ENCODE results near the gene PDE9A. TPM values are rescaled to one million over a fixed set of nuclear protein-coding genes. Genes with fewer than 3 reads are reported as not detected.

Gene PDE9A
- total RNA-seq, 1 experiment from 2014 or later: 31.9 TPM

DNA sequence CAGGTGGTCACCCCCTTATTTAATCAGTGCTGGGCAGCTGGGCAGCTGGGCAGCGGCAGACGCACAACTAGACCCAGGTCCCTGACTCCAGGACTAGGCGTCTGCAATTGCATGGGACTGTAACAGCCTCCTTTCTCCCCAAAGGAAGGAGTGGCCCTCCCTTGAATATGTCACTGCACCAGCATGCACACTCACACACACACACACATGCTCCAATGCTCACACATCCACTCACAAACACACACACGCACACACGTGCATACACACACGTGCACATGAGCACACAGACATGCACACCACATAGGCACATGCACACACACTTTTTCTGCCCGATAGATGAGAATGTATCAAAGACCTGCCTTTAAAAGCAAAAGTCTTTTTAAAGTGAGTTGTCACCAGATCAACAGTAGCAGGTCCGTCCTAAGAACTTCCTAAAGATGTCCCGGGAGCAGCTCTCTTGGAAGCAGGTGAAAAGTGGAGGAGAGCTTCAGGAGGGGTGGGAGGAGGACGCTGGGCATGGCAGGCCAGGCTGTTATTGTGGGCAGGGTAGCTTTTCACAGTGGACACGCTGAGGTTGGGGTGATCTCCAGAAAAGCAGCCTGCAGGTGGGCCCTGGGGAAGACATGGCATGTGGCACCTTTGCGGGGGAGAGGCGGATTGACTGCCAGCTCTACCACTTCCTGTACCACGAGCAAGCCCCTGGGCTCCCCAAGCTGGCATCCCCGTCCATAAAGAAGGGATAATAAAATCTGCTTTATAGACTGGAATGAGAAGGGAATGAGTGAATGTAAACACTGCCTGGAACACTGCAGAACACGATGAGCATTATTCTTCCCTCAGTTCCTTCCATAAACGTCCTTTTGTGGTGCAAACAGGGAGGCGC is 1.7 kb downstream of the PDE9A start:
- Histone ChIP-seq H3K56ac (ENCODE audit: insufficient read length, low read depth, low read length) (no peak overlapping the region), H3T11ph (ENCODE audit: low read length) (no peak overlapping the region), H3K4ac (ENCODE audit: low read depth, low read length) (no peak overlapping the region), H2BK12ac (ENCODE audit: insufficient read length, low read depth, low read length) (no peak overlapping the region), H2BK5ac (ENCODE audit: insufficient read length, low read length) (no peak overlapping the region), H3K14ac (ENCODE audit: insufficient read depth, low read length) (no peak overlapping the region), H3K9me3 (ENCODE audit: control insufficient read depth, low read depth, low read length) (no peaks in the 10 kb centered on the region), H3K4me1 (ENCODE audit: insufficient read depth, low read length) (peaks cover 10% of the 10 kb centered on the region; the same call in 1 of the 2 replicates), H3K23me2 (ENCODE audit: insufficient read length, low read depth, low read length, poor library complexity, severe bottlenecking) (peaks cover 14% of the 10 kb centered on the region), H3K27ac (ENCODE audit: insufficient read length, low read depth, low read length) (no peak overlapping the region), H3K18ac (ENCODE audit: insufficient read length, low read depth, low read length) (no peak overlapping the region), H2AK5ac (ENCODE audit: insufficient read length, low read length) (no peak overlapping the region), H4K20me1 (ENCODE audit: control insufficient read depth, insufficient read depth, insufficient read length) (no peaks in the 10 kb centered on the region), H4K8ac (replicated peaks; ENCODE audit: insufficient read length, low read depth, low read length) (no peak overlapping the region), H4K91ac (ENCODE audit: insufficient read length, low read depth, low read length) (no peak overlapping the region), H3K79me2 (ENCODE audit: insufficient read depth, low read length) (peaks cover 26% of the 10 kb centered on the region; the same call in 1 of the 2 replicates), H3K23ac (ENCODE audit: insufficient read length, low read depth, low read length) (no peak overlapping the region), H3K9ac (ENCODE audit: extremely low read depth, insufficient read length, low read length) (no peak overlapping the region), H2AFZ (ENCODE audit: low read length) (no peak overlapping the region), H2BK120ac (ENCODE audit: low read depth, low read length, poor library complexity, severe bottlenecking) (no peak overlapping the region), H3K79me1 (ENCODE audit: insufficient read depth, low read depth, low read length, poor library complexity, severe bottlenecking) (no peaks in the 10 kb centered on the region), H4K5ac (ENCODE audit: insufficient read length, low read depth, low read length) (no peak overlapping the region), H3K4me2 (ENCODE audit: insufficient read depth, insufficient read length, low read length) (peak overlapping the region; percentile 32), H2BK15ac (ENCODE audit: low read depth, low read length) (no peak overlapping the region), H2BK20ac (ENCODE audit: low read depth, low read length, poor library complexity, severe bottlenecking) (no peak overlapping the region), H3K27me3 (ENCODE audit: insufficient read depth, low read length) (no peaks in the 10 kb centered on the region)
- TF ChIP-seq, protein P1, sequence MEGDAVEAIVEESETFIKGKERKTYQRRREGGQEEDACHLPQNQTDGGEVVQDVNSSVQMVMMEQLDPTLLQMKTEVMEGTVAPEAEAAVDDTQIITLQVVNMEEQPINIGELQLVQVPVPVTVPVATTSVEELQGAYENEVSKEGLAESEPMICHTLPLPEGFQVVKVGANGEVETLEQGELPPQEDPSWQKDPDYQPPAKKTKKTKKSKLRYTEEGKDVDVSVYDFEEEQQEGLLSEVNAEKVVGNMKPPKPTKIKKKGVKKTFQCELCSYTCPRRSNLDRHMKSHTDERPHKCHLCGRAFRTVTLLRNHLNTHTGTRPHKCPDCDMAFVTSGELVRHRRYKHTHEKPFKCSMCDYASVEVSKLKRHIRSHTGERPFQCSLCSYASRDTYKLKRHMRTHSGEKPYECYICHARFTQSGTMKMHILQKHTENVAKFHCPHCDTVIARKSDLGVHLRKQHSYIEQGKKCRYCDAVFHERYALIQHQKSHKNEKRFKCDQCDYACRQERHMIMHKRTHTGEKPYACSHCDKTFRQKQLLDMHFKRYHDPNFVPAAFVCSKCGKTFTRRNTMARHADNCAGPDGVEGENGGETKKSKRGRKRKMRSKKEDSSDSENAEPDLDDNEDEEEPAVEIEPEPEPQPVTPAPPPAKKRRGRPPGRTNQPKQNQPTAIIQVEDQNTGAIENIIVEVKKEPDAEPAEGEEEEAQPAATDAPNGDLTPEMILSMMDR (conservative IDR thresholded peaks at IDR 0.05): no peak
- Mint-ChIP-seq H3K9me3 (no peaks in the 10 kb centered on the region; a peak in 2 of 5 replicates), H3K27ac (peak overlapping the region in 1 of 3 experiments; percentile 34; a peak in 1 of 7 replicates), H3K27me3 (ENCODE audit: low read depth) (peaks cover 12% of the 10 kb centered on the region), H3K4me1 (peaks cover 44 to 46% of the 10 kb centered on the region in 2 experiments), H3K4me3 (peak overlapping the region; percentile 76 to 88), H3K36me3 (ENCODE audit: insufficient read depth in 1 of 3, low read depth in 3 of 3) (peaks cover 3 to 11% (median 8%) of the 10 kb centered on the region in 3 experiments; a peak in 5 of 7 replicates)
- DNase-seq: no peak
- no CpG with 5 or more reads among the region's 18 CpGs for WGBS (ENCODE audit: extremely low coverage, insufficient read length, low lambda C conversion rate)
